ENCODE measurements around the gene NINL. TPM values are rescaled to one million over a fixed set of nuclear protein-coding genes. Genes with fewer than 3 reads are reported as not detected.

NINL gene
- total and polyA plus RNA-seq, 2 of the 8 experiments (the other 6 are each of a cell fraction or from before 2014, with no cell fraction given) = 15.3 to 30.0 TPM

DNA sequence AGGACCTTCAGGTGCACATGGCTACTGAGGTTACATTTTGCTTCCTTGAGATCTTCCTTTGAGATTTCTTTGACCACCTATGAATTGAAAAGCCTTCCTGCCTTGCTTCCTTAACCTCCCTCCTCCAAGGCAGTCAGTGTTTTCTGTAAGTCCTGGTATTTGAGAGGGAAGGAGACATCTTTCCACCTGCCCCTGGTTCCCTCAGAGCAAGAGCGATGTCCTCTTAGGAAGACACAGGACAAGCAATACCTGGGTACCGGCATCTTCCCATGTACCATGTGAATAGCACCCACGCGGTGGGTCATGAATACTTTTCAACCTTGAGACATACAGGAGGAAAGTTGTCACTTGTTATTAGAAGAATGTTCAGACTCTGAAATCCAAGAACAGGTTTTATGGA, 140.8 kb downstream of the NINL start (continued):
- TF ChIP-seq, protein P1, sequence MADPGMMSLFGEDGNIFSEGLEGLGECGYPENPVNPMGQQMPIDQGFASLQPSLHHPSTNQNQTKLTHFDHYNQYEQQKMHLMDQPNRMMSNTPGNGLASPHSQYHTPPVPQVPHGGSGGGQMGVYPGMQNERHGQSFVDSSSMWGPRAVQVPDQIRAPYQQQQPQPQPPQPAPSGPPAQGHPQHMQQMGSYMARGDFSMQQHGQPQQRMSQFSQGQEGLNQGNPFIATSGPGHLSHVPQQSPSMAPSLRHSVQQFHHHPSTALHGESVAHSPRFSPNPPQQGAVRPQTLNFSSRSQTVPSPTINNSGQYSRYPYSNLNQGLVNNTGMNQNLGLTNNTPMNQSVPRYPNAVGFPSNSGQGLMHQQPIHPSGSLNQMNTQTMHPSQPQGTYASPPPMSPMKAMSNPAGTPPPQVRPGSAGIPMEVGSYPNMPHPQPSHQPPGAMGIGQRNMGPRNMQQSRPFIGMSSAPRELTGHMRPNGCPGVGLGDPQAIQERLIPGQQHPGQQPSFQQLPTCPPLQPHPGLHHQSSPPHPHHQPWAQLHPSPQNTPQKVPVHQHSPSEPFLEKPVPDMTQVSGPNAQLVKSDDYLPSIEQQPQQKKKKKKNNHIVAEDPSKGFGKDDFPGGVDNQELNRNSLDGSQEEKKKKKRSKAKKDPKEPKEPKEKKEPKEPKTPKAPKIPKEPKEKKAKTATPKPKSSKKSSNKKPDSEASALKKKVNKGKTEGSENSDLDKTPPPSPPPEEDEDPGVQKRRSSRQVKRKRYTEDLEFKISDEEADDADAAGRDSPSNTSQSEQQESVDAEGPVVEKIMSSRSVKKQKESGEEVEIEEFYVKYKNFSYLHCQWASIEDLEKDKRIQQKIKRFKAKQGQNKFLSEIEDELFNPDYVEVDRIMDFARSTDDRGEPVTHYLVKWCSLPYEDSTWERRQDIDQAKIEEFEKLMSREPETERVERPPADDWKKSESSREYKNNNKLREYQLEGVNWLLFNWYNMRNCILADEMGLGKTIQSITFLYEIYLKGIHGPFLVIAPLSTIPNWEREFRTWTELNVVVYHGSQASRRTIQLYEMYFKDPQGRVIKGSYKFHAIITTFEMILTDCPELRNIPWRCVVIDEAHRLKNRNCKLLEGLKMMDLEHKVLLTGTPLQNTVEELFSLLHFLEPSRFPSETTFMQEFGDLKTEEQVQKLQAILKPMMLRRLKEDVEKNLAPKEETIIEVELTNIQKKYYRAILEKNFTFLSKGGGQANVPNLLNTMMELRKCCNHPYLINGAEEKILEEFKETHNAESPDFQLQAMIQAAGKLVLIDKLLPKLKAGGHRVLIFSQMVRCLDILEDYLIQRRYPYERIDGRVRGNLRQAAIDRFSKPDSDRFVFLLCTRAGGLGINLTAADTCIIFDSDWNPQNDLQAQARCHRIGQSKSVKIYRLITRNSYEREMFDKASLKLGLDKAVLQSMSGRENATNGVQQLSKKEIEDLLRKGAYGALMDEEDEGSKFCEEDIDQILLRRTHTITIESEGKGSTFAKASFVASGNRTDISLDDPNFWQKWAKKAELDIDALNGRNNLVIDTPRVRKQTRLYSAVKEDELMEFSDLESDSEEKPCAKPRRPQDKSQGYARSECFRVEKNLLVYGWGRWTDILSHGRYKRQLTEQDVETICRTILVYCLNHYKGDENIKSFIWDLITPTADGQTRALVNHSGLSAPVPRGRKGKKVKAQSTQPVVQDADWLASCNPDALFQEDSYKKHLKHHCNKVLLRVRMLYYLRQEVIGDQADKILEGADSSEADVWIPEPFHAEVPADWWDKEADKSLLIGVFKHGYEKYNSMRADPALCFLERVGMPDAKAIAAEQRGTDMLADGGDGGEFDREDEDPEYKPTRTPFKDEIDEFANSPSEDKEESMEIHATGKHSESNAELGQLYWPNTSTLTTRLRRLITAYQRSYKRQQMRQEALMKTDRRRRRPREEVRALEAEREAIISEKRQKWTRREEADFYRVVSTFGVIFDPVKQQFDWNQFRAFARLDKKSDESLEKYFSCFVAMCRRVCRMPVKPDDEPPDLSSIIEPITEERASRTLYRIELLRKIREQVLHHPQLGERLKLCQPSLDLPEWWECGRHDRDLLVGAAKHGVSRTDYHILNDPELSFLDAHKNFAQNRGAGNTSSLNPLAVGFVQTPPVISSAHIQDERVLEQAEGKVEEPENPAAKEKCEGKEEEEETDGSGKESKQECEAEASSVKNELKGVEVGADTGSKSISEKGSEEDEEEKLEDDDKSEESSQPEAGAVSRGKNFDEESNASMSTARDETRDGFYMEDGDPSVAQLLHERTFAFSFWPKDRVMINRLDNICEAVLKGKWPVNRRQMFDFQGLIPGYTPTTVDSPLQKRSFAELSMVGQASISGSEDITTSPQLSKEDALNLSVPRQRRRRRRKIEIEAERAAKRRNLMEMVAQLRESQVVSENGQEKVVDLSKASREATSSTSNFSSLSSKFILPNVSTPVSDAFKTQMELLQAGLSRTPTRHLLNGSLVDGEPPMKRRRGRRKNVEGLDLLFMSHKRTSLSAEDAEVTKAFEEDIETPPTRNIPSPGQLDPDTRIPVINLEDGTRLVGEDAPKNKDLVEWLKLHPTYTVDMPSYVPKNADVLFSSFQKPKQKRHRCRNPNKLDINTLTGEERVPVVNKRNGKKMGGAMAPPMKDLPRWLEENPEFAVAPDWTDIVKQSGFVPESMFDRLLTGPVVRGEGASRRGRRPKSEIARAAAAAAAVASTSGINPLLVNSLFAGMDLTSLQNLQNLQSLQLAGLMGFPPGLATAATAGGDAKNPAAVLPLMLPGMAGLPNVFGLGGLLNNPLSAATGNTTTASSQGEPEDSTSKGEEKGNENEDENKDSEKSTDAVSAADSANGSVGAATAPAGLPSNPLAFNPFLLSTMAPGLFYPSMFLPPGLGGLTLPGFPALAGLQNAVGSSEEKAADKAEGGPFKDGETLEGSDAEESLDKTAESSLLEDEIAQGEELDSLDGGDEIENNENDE (IDR thresholded peaks at IDR 0.05; ENCODE audit: insufficient replicate concordance, low read length) = no peak
- TF ChIP-seq SIRT6 (IDR thresholded peaks at IDR 0.05; ENCODE audit: low read length) (no peak), CTBP2 (IDR thresholded peaks at IDR 0.05; ENCODE audit: borderline replicate concordance, insufficient read depth, insufficient read length, low read length) (no peak), GTF2F1 (IDR thresholded peaks at IDR 0.05; ENCODE audit: borderline replicate concordance, low read depth, low read length) (no peak), MAFK (IDR thresholded peaks at IDR 0.05; ENCODE audit: low read depth, low read length) (no peak), YY1 (IDR thresholded peaks at IDR 0.05; ENCODE audit: low read depth, low read length) (no peak), RNF2 (IDR thresholded peaks at IDR 0.05; ENCODE audit: borderline replicate concordance, low read depth, low read length, missing control alignments, poor library complexity, severe bottlenecking) (no peak), PHF8 (conservative IDR thresholded peaks at IDR 0.05; ENCODE audit: low read depth, low read length) (no peak), SRF (IDR thresholded peaks at IDR 0.05; ENCODE audit: low read depth, low read length) (no peak), POLR2AphosphoS5 (IDR thresholded peaks at IDR 0.05; ENCODE audit: low read depth, low read length) (no peak), EP300 (IDR thresholded peaks at IDR 0.05; ENCODE audit: borderline replicate concordance in 1 of 2, low read depth in 2 of 2, low read length in 2 of 2) (no peak)
